C4-2B (cell line): Measurements from ENCODE around the gene EFNA1.
A peak's percentile ranks its signal among the peaks of the same experiment; 100 is the strongest.

Source experiments
- H3K27ac ChIP-seq: fragments of 450-650 bp; 2 replicates; pipeline ENCODE4 v1.5.1; 2017
- ZFX ChIP-seq: fragments of 450-650 bp; IDR thresholded peaks from 2 replicates; pipeline ENCODE4 v1.6.1; 2017
- TF ChIP-seq, protein P1 (sequence below): fragments of 450-650 bp; conservative IDR thresholded peaks from 2 replicates; pipeline ENCODE4 v1.5.1; 2017; ENCODE audit warnings: mild to moderate bottlenecking

EFNA1 gene, protein sequence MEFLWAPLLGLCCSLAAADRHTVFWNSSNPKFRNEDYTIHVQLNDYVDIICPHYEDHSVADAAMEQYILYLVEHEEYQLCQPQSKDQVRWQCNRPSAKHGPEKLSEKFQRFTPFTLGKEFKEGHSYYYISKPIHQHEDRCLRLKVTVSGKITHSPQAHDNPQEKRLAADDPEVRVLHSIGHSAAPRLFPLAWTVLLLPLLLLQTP

GRCh38 chr1:155127105-155127966, at the start of gene EFNA1:
TSS of gene EFNA1 (plus strand) at chr1:155127876. CDS start at chr1:155127978, 102 bp downstream.
- H3K27ac ChIP-seq, result peak within 1 kb of the TSS; percentile 95
- TF ChIP-seq ZFX, result no peak
- TF ChIP-seq, protein P1, sequence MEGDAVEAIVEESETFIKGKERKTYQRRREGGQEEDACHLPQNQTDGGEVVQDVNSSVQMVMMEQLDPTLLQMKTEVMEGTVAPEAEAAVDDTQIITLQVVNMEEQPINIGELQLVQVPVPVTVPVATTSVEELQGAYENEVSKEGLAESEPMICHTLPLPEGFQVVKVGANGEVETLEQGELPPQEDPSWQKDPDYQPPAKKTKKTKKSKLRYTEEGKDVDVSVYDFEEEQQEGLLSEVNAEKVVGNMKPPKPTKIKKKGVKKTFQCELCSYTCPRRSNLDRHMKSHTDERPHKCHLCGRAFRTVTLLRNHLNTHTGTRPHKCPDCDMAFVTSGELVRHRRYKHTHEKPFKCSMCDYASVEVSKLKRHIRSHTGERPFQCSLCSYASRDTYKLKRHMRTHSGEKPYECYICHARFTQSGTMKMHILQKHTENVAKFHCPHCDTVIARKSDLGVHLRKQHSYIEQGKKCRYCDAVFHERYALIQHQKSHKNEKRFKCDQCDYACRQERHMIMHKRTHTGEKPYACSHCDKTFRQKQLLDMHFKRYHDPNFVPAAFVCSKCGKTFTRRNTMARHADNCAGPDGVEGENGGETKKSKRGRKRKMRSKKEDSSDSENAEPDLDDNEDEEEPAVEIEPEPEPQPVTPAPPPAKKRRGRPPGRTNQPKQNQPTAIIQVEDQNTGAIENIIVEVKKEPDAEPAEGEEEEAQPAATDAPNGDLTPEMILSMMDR, result no peak

DNA sequence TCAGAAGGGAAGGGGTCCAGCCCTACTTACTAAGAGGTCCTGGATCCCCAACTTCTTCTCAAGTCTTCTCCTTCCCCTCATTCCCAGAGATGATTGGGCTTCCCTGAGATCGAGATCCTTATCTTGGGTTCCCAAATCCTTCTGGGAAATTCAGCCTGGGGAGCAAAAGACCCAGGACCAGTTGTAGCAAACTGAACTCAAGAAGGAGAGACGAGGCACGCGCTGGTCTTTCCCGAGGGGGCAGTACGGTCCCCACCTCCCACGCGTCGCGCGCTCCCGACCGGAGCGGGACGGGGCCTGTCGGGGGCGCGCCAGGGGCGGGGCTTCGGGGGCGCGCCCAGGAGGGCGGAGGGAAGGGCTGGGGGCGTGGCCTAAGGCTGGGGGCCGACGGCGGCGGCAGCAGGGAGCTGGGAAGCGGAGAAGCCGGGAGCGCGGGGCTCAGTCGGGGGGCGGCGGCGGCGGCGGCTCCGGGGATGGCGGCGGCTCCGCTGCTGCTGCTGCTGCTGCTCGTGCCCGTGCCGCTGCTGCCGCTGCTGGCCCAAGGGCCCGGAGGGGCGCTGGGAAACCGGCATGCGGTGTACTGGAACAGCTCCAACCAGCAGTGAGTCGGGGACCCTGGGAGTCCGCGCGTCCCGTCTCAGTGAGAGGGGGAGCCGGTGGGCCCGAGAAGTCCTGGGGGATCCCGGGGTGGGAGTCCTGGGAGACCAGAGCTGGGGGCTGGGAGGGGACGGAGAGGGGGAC, 49.0 kb upstream of the EFNA1 start, which contains the start of gene EFNA3:
TSS of gene EFNA3 (plus strand) at position 369 of the 741 bp plus-strand sequence. CDS start at position 474, 105 bp downstream.
- H3K27ac ChIP-seq, result peak within 1 kb of the TSS; percentile 82
- TF ChIP-seq, protein P1, result no peak
- TF ChIP-seq ZFX, result no peak

- peak overlapping the region; percentile 82 for H3K27ac ChIP-seq
- TF ChIP-seq, protein P1, result no peak
- no peak for TF ChIP-seq ZFX
Observed at GRCh38 chr1:155079210-155079486, 48.5 kb upstream of the EFNA1 start.

DNA sequence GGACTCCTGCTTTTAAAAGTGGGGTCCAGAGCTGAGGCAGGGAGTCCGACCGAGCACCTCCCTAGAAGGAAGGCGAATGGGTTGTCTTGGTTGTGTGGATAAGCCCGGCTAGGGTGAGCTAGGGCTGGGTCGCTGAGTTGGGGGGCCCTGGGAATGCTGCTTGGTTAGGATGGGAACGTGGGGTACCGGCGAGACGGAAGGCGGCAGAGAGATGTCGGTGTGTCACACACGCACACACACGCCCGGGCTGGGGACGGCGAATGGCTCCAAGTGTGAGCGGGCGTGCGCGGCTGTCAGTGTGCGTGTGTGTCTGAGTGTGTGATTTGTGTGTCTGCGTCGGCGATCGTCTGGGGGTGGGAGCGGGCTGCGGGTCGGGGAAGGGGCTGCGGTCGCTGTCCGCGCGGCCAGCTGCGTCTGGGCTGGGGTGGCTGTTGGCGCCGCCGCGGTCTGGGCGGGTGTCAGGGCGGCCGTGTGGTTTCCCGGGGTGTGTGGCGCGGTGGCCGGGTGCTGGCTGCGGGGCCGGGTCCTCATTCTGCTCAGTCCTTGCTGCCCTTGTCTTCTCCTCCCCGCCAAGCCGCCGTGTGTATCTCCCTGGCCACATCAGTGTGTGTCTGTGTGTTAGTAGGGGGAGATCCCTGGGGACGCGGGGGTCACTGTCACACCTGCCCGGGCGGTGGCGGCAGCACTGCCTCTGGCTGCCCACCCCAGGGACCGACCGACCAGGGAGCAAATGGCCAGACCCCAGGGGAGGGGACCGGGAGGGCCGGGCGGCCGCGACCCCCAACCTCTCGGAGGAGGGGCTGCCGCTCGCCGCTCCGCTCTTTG, 48.0 kb upstream of the EFNA1 start:
- no peak for TF ChIP-seq ZFX
- TF ChIP-seq, protein P1, result no peak
- peak overlapping the region; percentile 82 for H3K27ac ChIP-seq

- H3K27ac ChIP-seq, result peak overlapping the region; percentile 82
Observed at GRCh38 chr1:155080312-155081228, 47.1 kb upstream of the EFNA1 start.

More at GRCh38 chr1:155080312-155081228, 47.1 kb upstream of the EFNA1 start:
- TF ChIP-seq, protein P1, result no peak
- TF ChIP-seq ZFX, result no peak
